Stimulated activated CD4-positive, alpha-beta T cell treated with anti-CD3 and anti-CD28 coated beads, TNF-alpha, amount 100 ng/mL, for 4 hours (primary cell): ENCODE data around the gene VENTX.

ENCODE experiments used
- DNase-seq, 3 experiments: peaks; one replicate each; pipeline ENCODE4 v3.0.0-alpha.2; 2020; ENCODE audit warnings: low read depth in 3 of 3

The VENTX gene

DNA sequence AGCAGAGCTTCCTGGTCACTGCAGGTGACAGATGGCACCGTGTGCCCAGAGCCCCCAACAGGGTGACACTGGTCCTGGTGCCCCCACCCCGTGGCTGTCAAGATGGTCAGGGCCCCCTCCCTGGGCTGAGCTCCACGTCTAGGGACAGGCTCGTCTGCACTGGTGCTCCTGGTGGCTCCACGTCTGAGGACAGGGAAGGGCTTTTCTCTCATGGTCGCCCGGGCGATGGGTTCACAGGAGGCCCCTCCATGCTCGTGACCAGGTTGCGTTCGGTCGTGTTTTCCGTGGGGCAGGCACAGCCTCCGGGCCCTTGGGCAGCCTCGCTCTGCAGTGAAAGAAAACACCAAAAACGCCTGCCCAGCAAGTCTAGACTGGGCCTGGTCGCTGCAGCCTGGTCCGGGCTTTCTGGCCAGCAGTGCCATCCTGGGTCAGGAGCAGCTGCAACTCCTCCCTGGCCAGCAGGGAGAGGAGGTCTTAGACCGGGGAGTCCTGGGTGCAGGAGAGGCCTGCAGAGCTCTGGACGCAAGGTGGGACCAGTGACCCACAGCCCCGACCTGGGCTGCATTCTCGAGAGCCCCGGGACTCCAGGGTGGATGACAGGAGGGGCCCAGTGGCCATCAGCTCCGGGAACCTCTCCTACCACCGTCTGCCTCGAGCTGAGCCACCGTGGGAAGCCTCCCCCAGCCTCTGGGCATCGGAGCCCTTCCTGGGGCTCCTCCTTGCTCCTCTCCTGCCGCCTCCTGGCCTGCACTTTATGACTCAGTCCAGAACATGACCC, 35.5 kb upstream of the VENTX start:
- no peak for DNase-seq

- no peak for DNase-seq
Observed at GRCh38 chr10:133202778-133203651, 34.6 kb upstream of the VENTX start.

DNA sequence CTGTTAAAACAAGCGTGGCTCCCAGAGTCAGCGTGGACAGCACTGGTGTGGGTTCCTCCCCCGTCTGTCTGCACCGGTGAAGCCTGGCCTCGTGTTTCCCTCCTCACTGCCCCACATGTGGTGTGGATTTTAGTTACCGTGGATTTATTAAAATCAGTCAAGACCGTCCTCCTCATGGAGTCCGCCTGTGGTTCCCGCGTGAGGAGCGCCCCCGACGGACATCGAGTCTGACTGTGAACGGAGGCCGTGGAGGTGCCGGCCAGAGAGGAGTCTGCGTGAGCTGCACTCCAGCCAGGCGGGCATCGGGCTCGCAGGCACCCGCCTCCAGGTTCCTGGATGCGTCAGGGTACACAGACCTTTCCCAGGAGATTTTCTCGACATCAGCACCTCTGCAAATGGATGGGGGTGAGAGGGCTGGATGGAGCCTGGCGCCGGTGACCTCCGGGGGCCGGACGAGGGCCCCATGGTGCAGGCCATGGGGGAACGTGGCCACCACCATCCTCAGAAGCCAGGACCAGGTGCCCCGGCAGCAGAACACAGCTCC, 33.9 kb upstream of the VENTX start:
- no peak for DNase-seq

DNA sequence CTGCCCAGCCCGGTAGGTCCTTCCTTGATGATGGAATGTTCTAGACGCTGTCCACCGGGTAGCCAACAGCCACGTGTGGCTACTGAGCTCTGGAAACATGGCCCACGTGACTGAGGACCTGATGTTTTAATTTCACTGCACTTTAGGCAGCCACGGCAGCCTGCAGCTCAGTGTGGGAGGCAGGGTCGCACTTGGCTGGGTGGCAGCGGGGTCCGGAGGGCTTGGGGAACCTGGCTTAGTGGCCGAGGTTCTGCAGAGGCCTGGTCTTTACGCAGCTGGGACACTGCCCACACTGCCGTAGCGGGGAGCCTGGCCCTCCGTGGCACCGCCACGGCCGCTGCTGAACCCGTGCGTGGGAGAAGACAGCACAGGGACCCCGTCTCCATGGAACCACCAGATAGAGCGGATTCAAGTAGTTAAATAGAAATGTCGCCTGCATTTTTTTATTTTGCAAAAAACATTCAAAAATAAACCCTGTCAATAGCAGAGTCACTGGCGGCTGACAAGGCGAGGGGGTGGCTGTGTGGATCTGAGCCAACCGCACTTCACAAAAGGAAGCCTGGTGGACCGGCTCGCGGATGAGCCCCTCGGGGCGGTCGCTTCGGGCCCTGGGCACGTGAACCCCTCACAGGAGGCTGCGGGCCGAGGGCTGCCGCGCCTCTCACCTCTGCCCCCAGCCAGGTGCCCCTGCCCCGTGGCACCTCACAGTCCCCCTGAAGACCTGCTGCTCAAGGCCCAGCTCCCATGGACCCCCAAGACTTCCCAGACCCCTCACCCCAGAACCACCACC, 33.2 kb upstream of the VENTX start:
- no peak for DNase-seq

GRCh38 chr10:133205146-133205545, 32.5 kb upstream of the VENTX start:
- no peak for DNase-seq

GRCh38 chr10:133206356-133207040, 31.2 kb upstream of the VENTX start:
- no peak for DNase-seq

GRCh38 chr10:133207041-133207600, 30.5 kb upstream of the VENTX start:
- DNase-seq = no peak

- no peak for DNase-seq
Observed at GRCh38 chr10:133207627-133208026, 30.0 kb upstream of the VENTX start.

GRCh38 chr10:133208466-133208865, 29.2 kb upstream of the VENTX start:
- DNase-seq = no peak

GRCh38 chr10:133209117-133209516, 28.5 kb upstream of the VENTX start:
- no peak for DNase-seq

- DNase-seq = no peak
Observed at GRCh38 chr10:133209641-133210040, 28.0 kb upstream of the VENTX start.

- no peak for DNase-seq
Observed at GRCh38 chr10:133210398-133211140, 27.1 kb upstream of the VENTX start.

GRCh38 chr10:133211141-133211830, 26.4 kb upstream of the VENTX start:
- DNase-seq = no peak

DNA sequence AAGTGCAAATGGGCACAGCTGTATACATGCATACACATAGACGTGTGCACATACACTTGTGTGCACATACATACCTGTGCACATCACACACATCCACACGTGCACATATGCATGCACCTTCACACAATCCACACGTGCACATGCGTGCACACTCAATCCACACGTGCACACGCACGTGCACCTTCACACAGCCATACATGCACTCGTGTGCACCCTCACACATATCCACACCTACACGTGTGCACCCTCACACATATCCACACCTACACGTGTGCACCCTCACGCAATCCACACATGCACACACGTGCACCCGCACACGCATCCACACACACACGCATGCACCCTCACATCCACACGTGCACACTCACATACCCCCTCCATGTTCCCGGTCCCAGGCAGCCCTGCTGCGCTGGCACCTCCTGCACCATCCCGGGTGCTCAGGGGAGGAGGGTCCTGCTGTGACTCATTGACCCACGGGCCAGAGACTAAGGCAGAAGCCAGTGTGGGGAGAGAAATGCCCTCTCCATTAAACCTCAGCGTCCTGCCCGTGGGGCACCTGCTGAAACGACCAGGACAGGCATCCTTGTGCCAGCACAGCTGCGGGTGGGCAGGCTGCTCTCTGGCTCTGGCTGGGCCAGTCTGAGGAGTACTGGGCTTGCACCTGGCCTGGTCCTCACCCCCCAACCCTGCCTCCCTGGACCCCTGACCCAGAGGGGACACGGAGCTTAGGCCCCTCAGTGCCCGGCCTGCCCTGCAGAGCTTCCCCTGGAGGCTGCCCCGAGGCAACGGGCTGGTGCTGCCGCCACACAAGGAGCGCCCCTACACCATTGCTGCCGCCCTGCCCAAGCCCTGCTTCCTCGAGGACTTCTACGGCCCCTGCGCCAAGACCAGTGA, 25.4 kb upstream of the VENTX start:
- no peak for DNase-seq

GRCh38 chr10:133212853-133213494, 24.7 kb upstream of the VENTX start:
- DNase-seq = no peak

DNA sequence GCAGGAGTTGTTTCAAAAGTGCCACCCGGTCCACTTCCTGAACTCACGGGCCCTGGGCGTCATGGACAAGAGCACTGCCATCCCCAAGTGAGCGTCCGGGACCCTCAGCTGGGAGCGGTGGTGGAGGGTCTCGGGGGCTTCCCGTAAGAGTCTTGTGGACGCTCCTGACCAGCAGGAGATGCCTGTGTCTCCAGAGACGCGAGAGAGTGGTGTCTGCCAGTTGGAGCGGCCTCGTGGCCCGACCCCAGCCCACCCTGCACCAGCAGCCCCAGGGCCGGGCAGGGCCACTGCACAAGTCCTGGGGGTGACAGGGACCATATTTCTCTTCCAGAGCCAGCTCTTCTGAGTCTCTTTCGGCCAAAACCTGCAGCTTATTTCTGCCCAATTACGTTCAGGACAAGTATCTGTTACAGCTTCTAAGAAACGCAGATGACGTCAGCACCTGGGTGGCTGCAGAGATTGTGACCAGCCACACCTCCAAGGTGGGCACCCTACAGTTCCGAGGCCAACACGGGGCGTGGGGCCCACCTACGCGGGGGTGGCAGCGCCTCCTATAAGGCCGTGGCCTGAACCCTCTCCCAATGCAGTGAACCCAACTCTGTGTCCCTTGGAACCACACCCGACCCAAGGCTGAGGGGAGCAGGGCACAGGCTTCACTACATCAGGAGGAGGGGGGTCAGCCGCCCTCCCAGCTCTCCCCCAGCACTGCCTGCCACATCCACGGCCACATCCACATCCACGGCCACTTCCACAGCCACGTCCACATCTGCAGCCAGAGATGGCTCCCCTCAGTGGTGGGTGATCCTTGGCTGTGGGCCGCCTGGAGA, 23.8 kb upstream of the VENTX start:
- no peak for DNase-seq
